ENCODE measurements around the gene LRRC8A.
"Not testable (repeated sequence)": the region's sequence is repeated elsewhere in the genome, so short reads cannot be mapped to it uniquely, and the experiment has no call there.

LRRC8A gene

DNA sequence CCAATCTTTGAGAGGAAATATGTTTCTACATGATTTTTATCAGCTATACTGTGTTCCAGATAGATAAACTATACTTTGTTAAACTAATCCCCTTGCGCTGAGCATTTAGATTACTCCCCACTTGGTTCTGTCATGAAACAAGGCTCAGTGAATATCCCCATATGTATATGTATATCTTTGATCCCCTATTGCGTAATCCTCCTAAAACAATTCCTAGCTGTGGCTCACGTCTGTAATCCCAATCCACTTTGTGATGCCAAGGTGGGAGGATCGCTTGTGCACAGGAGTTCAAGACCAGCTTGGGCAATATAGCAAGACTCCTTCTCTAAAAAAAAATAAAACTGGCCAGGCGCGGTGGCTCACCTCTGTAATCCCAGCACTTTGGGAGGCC is 41.6 kb downstream of the LRRC8A start:
- no peak for DNase-seq

DNA sequence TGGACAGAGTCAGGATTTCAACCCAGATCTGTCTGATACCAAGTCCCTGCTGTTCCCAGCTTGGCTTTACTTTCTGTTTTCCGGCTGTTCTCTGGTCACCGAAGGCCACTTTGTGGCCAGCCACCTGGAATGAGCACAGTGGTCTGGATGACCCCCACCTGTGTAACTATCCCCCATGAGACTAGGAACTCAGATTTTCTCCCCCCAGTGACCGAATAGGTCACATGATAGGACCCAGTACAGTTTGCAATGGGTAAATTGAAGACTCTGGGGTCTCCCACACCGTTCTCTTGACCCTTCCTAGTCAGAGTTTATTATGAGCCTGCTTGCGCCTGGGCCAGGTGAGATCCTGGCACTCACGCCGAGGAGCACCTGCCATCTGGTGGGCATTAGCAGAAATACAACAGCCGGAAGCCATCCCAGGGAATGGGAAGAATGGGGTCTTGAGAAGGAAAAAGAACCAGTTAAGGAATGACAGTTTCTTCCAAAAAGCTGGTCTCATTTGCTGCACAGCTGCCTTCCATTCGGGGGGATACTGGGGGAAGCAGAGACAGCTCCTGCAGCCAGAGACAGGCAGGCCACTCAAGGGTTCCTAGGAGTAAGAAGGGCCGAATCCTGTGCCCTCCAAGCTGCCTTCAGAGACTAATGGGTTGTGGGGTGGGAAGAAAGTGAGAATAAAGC is 45.9 kb downstream of the LRRC8A start:
- DNase-seq: peak; percentile 48

DNA sequence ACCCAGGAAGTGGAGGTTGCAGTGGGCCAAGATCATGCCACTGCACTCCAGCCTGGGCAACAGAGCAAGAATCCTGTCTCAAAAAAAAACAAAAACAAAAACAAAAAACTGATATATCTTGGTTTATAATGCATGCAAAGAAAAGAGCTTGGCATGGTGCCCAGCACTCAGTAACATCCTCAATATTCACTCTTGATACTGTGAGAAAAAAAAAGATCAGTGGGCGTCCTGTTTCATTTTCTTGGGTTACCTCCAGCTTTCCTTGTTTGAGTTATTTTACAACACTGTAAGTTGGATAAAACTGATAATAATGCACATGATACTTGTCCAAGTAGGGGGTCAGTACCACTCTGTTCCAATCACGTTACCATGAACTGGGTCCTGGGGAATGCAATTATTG is 46.7 kb downstream of the LRRC8A start:
- DNase-seq: no peak

DNA sequence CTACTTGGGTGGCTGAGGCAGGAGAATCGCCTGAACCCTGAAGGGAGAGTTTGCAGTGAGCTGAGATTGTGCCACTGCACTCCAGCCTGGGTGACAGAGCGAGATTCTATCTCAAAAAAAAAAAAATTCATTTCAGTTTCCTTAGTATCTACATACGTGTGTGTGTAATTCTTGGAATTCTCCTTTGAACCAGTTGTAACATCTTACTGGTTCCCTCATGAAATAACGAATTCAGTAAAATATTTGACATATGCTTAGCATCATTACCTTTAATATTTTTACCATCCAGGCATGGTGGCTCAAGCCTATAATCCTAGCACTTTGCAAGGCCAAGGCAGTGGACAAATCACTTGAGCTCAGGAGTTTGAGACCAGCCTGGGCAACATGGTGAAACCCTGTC is 47.6 kb downstream of the LRRC8A start:
- DNase-seq: no peak

DNA sequence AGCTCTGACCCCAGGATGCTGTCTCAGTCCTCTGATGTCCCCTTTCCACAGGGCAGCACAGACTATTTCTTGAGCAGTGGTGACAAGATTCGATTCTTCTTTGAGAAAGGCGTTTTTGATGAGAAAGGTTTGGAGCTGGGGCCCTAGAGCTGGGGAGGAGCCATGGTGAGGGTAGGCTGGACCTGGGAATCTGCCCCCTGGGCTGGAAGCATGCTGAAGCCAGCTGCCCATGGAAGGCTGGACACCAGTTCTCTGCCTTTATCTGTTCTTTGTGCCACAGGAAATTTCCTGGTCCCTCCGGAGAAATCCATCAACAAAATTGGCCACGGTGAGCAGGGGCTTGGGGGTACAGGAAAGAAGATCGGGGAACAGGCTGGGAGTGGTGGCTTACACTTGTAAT is 51.8 kb downstream of the LRRC8A start:
- DNase-seq: no peak

DNA sequence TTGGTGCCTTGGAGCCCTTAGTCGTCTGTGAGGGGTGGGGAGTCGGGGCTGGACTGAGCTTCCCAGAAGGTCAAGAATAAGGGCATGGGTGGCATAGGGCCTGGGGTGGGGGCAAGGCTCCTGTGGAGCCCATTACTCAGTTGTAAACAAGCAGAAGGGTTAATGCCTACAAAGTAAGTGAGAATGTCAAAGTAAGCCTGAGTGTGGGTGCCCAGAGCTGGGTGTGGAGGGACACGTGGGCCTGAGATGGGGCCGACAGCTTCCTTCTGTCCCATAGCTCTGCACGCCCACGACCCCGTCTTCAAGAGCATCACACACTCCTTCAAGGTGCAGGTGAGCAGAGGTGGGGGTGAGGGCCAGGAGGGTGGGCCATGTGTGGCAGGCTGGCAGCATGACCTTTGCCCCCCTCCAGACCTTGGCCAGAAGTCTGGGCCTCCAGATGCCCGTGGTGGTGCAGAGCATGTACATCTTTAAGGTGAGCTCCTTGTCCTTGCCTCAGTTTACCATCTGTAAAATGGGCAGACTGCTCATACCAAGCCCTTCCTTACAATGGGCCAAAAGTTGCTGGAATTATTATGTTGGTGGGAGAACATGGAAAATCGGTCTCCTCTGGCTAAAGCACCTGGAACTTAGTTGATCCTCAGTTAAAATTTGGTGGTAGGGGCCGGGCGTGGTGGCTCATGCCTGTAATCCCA is 54.4 kb downstream of the LRRC8A start:
- no peak for DNase-seq

DNA sequence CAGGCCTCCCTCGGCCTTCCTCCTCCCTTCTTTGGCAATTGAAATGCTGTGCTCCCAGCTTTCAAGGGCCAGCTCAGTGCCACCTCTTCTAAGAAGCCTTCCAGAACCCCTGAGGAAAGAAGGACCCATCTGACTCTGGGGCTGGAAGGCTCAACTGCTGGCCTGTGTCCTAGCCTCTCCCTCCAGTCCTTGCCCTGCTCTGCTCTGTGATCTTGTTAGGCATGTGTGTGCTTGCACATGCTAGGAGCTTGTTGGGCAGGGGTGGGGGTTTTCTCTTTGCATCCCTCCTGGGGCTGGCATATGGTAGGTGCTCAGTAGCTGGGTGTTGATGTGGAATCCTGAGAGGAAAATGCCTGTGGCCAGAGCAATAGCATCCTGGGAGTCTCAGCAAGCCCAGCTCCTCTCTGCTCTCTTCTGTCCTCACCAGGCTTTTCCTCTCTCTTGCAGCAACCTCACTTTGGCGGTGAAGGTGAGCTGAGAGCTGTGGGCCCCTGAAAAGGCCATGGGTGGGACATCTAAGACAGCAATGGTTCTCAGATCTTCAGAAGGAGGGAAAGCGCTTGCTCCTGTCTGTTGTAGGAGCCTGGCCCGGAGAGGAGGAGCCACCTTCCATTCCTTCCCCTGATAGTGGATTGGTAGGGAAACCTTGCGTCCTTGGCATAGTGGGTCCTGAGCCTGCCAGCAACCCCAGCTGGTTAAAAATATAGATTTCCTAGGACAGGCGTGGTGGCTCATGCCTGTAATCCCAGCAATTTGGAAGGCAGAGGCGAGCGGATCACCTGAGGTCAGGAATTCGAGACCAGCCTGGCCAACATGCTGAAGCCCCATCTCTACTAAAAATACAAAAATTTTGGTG is 55.6 kb downstream of the LRRC8A start:
- no peak for DNase-seq

DNA sequence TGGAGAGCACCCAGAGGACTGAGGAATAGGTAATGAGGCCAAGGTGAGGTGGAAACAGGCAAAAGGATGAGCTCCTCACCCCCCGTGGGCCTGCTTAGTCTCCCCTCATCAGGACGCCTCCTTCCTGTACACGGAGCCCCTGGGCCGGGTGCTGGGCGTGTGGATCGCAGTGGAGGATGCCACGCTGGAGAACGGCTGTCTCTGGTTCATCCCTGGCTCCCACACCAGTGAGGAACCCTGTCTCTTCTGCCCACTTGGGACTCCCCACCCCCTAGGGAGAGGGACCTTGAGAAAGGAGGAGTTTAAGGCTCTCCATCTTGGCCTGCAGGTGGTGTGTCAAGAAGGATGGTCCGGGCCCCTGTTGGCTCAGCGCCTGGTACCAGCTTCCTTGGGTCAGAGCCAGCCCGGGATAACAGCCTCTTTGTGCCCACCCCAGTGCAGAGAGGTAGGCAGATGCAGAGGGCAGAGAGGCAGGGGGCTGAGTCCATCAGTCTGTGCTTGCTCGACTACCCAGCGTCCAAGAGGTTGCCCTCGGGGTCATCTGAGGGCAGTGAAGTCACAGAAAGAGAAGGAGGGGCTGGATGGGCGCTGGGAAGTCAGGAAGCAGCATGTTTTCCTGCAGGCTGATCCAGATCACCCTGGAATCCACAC is 58.5 kb downstream of the LRRC8A start:
- DNase-seq: no peak

DNA sequence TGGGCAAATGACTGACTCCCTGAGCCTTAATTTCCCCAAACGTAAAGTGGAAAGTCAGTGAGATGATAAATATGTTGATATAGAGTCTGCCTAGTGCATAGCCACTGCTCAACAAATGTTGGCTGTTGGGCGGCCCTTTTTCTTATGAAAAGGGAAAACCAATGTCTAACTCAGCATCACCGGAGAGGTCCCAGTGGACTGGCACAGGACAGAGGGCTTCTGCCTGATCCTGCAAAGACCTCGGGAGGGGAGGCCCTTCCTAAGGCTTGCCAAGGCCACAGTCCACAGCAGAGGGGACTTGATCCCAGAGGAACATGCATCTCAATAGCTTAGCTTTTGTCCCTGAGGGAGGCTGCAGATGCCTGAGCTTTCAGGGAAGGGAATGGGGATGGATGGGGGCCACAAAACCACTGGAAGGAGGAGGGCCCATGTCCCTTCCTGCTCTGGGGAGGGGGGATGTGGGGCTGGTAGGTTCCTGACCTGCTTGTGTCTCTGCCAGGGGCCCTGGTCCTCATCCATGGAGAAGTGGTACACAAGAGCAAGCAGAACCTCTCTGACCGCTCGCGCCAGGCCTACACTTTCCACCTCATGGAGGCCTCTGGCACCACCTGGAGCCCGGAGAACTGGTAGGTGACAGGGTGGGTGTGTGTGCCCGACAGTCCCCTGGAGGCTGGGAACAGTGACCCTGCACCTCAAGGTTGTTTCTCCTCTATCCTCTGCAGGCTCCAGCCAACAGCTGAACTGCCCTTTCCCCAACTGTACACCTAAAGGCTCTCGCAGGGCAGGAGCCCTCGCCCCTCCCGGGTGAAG is 59.2 kb downstream of the LRRC8A start:
- no peak for DNase-seq

DNA sequence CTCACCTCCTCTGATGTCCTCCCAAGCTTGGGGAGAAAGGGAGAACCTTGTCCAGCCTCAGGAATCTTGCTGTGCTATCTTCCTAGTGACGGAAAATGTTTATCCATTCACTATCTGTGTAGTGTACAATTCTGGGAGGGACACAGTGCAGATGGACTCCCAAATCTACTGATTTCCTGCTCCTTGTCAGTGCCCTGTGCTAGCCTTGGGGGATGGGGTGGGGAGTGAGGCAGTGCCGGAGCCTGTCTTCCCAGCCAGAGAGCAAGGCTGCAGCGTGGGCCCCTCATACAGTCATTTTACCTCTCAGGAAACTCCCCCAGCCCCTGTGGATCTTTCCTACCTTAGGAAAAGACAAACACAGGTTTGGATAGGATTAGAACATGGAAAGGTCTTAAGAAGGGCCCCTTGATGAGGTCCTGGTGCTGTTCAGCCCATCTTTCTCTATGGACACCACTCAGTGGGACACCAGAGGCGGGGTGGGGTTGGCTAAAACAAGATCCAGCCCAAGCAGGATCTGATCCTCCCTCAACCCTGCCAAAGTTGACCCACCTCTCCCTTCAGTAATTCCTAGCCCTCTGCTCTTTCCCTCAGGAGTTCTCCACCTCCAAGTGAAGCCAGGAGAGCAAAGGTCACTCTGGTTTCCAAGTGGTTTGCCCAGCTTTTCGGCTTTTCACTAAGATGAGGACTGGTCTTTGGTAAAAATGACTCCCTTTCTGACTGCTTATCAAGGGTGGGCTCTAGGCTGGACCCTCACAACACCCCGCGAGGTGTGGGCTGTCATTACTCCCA is 62.1 kb downstream of the LRRC8A start:
- DNase-seq: no peak

DNA sequence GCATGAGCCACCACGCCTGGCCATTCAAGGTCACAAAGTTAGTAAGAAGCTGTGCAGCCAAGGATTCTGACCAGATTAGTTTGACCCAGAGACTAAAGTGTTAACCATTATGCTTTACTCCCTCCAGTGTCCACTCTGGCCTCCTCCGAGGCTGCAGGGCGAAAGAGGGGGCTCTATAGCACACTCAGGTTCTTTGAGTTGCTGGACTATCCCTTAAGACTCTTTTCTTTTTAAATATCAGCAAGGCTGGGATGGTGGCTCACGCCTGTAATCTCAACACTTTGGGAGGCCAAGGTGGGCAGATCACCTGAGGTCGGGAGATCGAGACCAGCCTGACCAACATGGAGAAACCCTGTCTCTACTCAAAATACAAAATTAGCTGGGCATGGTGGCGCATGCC is 63.0 kb downstream of the LRRC8A start:
- not testable (repeated sequence) for DNase-seq

DNA sequence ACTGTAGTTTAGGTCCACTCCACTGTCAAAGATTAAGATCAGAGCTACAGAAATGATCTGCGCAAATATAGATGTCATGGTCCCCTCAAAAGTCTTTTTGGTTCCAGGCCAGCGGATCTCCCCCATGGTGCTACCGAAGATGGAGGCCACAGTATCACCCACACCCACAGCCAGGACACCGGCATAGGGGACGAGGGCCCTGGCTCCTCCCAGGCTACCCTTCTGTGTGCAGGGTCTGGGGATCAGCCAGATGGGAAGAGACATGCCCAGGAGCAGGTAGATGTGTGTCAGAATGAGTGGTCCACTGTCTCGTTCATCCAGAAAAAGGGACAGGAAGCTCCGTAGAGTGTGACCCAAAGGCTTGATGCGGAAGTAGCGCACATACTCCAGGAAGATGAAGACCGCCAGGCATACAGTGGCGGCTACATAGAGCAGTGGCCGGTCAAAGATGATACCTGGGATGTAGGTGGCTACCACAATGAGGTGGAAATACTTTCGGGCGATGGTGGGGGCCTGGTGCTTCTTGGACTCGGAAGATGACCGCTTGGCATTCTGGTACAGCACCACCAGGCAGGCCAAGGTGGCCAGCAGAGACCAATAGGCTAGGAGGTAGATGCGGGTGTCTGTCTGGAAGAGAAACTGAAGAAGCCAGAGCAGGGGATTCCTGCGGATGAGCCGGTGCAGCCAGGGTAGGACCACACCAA is 64.0 kb downstream of the LRRC8A start:
- DNase-seq: no peak

DNA sequence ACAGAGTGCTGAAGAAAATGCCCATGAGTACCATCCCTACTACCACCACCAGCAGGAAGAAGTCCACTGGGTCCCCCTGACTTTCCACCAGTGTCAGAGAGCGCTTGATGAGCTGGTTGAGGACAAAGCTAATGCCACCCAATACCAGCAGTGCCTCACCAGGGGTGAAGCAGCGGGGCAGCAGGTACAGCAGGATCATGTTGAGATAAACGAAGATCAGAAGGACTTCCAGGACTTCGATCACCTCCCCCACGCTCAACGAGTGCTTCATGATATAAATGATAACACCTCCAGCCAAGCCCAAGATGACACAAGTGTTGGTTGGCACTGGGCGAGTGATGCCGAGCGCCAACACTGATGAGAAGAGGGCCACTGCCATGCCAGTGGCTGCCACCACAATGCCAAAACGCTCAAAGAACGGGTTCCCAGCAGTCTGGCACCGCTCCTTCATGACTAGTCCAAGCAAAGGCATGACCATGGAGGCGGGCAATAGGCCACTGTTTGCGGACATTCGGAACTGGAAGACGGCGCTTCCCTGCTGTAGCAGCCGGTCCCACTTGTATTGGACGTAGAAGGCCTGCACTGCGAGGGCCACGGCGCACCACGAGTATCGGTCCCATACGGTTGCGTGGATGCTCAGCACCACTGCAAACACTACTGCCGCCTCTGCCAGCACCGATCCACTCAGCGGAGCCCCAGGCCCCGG is 64.8 kb downstream of the LRRC8A start:
- DNase-seq: peak; percentile 6

DNA sequence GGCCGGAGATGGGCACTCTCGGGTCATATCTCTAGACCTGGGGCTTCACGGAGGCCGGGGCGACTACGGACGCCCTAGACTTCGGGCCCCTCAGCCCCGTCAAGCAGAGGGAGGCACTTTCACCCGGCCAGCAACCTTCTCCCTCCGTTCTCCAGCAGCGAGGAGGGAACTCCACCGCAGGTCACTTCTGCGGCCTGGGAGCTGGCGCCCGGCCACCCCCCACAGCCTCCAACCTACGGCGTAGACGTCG is 65.3 kb downstream of the LRRC8A start:
- DNase-seq: no peak

DNA sequence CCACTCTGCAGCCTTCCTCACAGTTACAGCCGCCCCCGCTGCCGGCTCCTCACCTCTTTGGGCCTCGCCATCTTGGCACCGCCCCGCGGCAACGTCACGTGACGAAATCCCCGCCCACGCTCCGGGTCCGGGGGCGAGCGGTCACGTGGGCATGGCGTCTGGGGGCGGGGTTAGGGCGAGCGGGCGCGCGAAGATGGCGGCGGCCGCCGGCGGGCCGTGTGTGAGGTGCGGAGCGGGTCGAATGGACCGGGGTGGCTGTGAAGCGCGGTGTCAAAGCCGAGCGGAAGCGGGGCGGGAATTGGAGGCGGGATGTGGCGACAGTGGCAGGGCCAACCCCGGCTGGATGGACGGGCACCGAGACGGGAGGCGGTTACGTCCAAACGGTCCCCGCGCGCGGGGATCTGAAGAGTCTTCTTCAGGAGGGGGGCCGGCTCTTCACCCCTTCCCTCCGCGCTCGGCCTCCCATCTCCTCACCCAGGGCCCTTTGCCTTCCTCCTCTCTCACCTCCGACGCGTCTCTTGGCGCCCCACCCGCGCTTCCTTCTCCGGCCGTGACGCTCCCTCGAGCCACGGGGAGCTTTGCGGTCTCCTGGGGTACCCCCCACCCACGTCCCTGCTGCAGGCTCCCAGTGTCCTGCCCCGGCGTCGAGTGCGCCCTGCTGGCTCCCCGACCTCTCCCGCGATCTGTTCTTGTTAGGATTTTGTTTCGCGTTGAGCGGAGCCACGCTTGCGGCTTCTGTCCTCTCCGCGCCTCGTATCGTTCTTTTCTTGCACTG is 65.8 kb downstream of the LRRC8A start, which contains the start of the genes DOLK and NUP188:
TSS of gene DOLK (minus strand) at position 77 of the 775 bp plus-strand sequence. CDS start 300 bp downstream, outside the sequence.
TSS of gene NUP188 (plus strand) at position 173 of the 775 bp plus-strand sequence. CDS start at position 194, 21 bp downstream.
- peak; percentile 98 for DNase-seq

DNA sequence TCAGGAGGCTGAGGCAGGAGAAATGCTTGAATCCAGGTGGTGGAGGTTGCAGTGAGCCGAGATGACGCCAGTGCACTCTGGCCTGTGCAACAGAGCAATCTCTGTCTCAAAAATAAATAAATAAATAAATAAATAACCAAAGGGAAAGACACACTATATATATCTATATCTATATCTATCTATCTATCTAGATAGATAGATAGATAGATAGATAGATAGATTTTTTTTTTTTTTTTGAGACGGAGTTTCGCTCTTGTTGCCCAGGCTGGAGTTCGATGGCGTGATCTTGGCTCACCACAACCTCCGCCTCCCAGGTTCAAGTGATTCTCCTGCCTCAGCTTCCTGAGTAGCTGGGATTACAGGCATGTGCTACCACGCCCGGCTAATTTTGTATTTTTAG is 79.5 kb downstream of the LRRC8A start:
- DNase-seq: not testable (repeated sequence)

Data from activated CD4-positive, alpha-beta T cell treated with anti-CD3 and anti-CD28 coated beads, Interleukin-10, Interleukin-2, amounts not matched to agents 100 ng/mL and 50 ng/mL, durations not matched to agents 16 hours and 8 hours (primary cell).